Measurements from ENCODE around the gene SEMA5B.
A peak's percentile ranks its signal among the peaks of the same experiment; 100 is the strongest.

The SEMA5B gene

DNA sequence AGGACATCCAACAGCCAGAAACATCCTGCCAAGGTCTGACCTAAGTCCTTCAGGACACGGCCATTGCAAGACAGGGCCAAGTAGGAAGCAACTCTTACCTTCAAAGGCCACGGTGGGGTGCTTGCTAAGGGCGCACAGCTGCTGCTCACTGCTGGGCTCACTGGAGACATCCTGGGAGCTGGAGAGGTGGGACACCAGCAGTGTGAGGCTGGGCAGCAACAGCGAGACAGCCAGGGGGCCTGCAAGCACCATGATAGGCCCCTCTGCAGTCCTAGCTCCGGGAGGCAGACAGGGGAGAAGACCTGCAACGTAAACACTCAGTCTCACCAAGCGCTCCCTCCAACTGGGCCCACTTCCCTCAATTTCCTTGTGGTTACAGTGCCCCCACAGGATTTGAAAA lies 79.2 kb downstream of the SEMA5B start:
- TF ChIP-seq, protein P1, sequence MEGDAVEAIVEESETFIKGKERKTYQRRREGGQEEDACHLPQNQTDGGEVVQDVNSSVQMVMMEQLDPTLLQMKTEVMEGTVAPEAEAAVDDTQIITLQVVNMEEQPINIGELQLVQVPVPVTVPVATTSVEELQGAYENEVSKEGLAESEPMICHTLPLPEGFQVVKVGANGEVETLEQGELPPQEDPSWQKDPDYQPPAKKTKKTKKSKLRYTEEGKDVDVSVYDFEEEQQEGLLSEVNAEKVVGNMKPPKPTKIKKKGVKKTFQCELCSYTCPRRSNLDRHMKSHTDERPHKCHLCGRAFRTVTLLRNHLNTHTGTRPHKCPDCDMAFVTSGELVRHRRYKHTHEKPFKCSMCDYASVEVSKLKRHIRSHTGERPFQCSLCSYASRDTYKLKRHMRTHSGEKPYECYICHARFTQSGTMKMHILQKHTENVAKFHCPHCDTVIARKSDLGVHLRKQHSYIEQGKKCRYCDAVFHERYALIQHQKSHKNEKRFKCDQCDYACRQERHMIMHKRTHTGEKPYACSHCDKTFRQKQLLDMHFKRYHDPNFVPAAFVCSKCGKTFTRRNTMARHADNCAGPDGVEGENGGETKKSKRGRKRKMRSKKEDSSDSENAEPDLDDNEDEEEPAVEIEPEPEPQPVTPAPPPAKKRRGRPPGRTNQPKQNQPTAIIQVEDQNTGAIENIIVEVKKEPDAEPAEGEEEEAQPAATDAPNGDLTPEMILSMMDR (conservative IDR thresholded peaks at IDR 0.05; ENCODE audit: low read depth, low read length): peak; percentile 38
- DNase-seq (ENCODE audit: low read depth): no peak
- H3K4me3 ChIP-seq (ENCODE audit: low read depth, low read length): no peak overlapping the region

DNA sequence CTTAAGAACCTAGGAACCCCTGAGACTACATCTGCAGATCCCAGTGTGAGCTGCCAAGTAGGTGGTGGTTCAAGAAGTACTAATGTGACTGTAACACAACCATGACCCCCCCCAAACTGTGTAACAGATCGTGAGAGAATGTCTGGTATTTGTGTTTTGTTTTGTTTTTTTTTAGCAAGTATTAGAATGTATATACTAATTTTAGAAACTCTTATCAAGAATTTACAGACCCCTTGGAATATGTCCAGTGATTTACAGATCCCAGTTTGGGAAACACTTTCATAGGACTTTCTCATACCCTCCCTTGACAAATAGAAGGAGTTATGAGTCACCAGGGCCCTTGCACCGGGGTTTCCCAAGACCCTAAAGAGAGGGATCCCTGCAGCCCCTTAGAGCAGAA lies 79.8 kb downstream of the SEMA5B start:
- TF ChIP-seq, protein P1 (conservative IDR thresholded peaks at IDR 0.05; ENCODE audit: low read depth, low read length): no peak
- no peak overlapping the region for H3K4me3 ChIP-seq (ENCODE audit: low read depth, low read length)
- peak; percentile 71 for DNase-seq (ENCODE audit: low read depth)

DNA sequence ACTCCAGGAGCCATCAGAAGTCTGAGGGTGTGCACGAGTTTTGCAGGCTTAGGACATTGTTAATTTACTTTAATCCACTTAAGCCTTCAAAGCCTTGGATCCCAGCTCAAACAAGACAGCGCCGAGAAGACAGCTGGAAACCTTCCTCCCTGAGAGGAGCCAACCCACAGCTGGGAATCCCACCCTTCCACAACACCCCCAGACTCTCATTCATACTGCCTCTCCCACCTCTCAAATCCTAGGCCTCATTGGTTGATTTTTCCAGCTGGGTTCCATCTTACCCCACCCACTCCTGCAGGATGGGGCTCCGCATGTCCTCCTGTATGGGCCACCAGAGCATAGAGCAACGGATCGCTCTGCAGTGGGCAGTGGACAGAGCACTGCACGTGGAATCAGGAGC lies 80.4 kb downstream of the SEMA5B start:
- DNase-seq (ENCODE audit: low read depth): no peak
- TF ChIP-seq, protein P1 (conservative IDR thresholded peaks at IDR 0.05; ENCODE audit: low read depth, low read length): no peak
- no peak overlapping the region for H3K4me3 ChIP-seq (ENCODE audit: low read depth, low read length)

DNA sequence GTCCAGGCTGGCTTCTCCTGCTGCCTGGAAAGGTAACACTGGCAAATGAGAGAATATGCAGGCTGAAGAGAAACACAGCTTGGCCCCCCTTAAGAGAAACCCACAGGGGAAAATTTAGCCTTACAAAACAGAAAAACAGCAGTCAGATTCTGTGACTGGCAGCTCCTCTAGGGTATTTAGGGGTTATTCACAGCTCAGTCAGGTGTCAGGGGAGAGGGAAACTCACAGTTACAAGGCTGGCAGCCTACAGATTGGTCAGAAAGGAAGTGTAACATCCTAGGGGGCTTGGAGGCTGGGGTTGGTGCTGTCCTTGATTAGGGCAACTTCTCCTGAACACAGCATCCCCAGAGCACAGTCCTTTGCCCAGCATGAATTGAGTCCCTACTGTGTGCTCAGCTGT lies 81.4 kb downstream of the SEMA5B start:
- no peak for DNase-seq (ENCODE audit: low read depth)
- TF ChIP-seq, protein P1 (conservative IDR thresholded peaks at IDR 0.05; ENCODE audit: low read depth, low read length): no peak
- H3K4me3 ChIP-seq (ENCODE audit: low read depth, low read length): no peak overlapping the region

DNA sequence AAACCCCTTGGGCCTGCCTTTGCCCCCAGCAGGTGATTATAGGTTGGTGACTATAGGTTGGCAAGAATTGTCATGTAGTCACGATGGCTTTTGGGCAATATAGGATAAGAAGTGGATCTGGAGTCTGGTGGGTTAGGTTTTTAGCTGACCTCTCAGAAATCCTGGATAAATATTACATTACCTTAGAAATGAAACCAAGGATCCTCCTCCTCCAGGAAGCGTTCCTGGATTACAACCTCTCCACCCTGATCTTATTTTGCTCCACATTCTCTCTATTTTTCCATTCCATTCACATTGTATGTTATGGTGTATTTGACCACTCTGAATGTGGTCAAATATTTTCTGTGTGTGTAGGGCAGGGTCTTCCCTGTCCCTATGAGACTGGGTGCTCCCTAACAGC lies 82.3 kb downstream of the SEMA5B start:
- no peak overlapping the region for H3K4me3 ChIP-seq (ENCODE audit: low read depth, low read length)
- no peak for DNase-seq (ENCODE audit: low read depth)
- TF ChIP-seq, protein P1 (conservative IDR thresholded peaks at IDR 0.05; ENCODE audit: low read depth, low read length): no peak

DNA sequence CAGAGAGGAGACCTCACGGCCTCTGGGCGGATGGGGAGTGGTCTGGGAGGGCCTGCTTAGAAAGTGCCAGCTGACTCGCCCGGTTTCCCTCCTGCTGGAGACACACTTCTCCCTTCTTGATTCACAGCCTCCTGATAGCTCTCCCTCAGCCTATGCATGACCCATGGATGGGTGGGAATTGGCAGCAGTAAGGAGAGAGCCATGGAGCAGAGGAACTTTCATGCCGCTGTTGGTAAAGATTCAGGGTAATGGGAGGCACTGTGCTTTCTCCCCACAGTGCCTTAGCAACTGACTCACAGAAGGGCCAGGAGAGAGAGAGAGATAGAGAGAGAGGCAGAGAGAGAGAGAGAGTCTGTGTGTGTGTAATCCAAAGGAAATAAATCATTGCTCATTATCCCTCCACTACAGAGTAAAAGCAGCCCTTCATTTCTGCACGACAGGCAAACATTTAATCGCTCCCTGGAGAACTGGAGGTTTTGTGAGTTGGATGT lies 82.8 kb downstream of the SEMA5B start:
- H3K4me3 ChIP-seq (ENCODE audit: low read depth, low read length): no peak overlapping the region
- TF ChIP-seq, protein P1 (conservative IDR thresholded peaks at IDR 0.05; ENCODE audit: low read depth, low read length): no peak
- DNase-seq (ENCODE audit: low read depth): no peak

DNA sequence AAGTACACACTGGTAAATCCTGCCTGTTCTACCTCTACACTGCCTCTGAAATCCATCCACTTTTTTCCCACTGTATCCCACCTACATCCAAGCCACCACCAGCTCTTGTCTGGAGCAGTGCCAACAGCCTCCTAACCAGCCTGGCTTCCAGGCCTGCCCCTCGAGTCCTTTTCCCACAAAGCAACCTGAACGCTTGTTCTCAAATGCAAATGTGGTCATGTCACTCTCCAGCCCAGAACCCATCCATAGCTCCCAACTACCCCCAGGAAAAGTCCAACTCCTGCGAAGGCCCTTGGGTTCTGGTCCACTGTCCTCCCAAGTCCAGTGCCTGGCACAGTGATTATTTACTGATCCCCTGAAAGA lies 83.8 kb downstream of the SEMA5B start:
- TF ChIP-seq, protein P1 (conservative IDR thresholded peaks at IDR 0.05; ENCODE audit: low read depth, low read length): no peak
- H3K4me3 ChIP-seq (ENCODE audit: low read depth, low read length): no peak overlapping the region
- no peak for DNase-seq (ENCODE audit: low read depth)

Data from choroid plexus epithelial cell (primary cell).